K562 (cell line): ENCODE data around the gene IL1R1. TPM values are rescaled to one million over a fixed set of nuclear protein-coding genes. Genes with fewer than 3 reads are reported as not detected.

ENCODE experiments used
- ATAC-seq: fragments of 200-7000 bp; cut with Tn5 transposase; 3 replicates; pipeline ENCODE4 v1.9.1; 2020; ENCODE audit warnings: moderate library complexity
- BruUV-seq: library from RNA; stranded (reverse); fragments of 400-500 nt; replicated peaks from 2 replicates; lab custom pipeline; 2021; lab: Mats Ljungman, UMichigan
- CTCF ChIA-PET: fragments of 300-600 bp; formaldehyde crosslinking; extraction: SDS; loops from one replicate; lab custom pipeline; 2021; ENCODE audit warnings: low intra/inter-chr PET ratio; lab: Yijun Ruan, JAX
- POLR2A ChIA-PET: fragments of 300-600, 350-650 bp; sonication (Branson Sonifier 250); formaldehyde crosslinking; extraction: SDS; loops from one replicate; lab custom pipeline; 2021; ENCODE audit warnings: antibody characterized with exemption, inconsistent platforms; lab: Yijun Ruan, JAX
- DNase-seq, 4 experiments: peaks; one replicate each; pipeline versions ENCODE4 v3.0.0 to v3.0.0-alpha.2; 2011 to 2018; ENCODE audit warnings: low spot score in 3 of 4, mixed read lengths in 3 of 4; ENCODE audit errors: extremely low read depth in 1 of 4
- FAIRE-seq: peaks from 2 replicates; lab custom pipeline; 2011; peaks lifted over from hg19 to GRCh38; lab: Jason Lieb, UNC
- H2AFZ ChIP-seq: 2 replicates; pipeline ENCODE4 v1.6.0; 2011; ENCODE audit warnings: low read depth, low read length, control low read depth, inconsistent platforms
- H3K27ac ChIP-seq: fragments of 200-600 bp; 3 replicates; pipeline ENCODE4 v1.8.0; 2011; ENCODE audit warnings: low read depth, mild to moderate bottlenecking, control low read depth, inconsistent platforms, low read length, moderate library complexity, mixed read lengths; ENCODE audit errors: extremely low read depth
- H3K27me3 ChIP-seq, 2 experiments: fragments of 300-600 bp in 1 of 2; 2 replicates in 1 of 2; 3 replicates in 1 of 2; pipeline versions ENCODE4 v1.6.0 to v1.8.0; 2011; ENCODE audit warnings: inconsistent platforms in 2 of 2, low read length in 2 of 2, mild to moderate bottlenecking in 1 of 2, mixed read lengths in 1 of 2, moderate library complexity in 1 of 2; ENCODE audit not compliant: control insufficient read depth in 2 of 2, insufficient read depth in 2 of 2
- H3K36me3 ChIP-seq: fragments of 300-600 bp; 3 replicates; pipeline ENCODE4 v1.8.0; 2011; ENCODE audit warnings: mild to moderate bottlenecking, low read length, inconsistent platforms; ENCODE audit not compliant: control insufficient read depth, insufficient read depth
- H3K4me1 ChIP-seq, 2 experiments: fragments of 200-600 bp in 1 of 2; replicated peaks in 1 of 2; 2 replicates in 1 of 2; 3 replicates in 1 of 2; pipeline versions ENCODE4 v1.5.1 to v1.8.0; 2011; ENCODE audit warnings: inconsistent platforms in 2 of 2, low read length in 2 of 2, mild to moderate bottlenecking in 1 of 2, mixed read lengths in 1 of 2, moderate library complexity in 1 of 2; ENCODE audit not compliant: control insufficient read depth in 2 of 2, insufficient read depth in 2 of 2
- H3K4me2 ChIP-seq: 2 replicates; pipeline ENCODE4 v1.6.1; 2011; ENCODE audit warnings: low read length, control low read depth, inconsistent platforms, mixed read lengths; ENCODE audit not compliant: insufficient read depth
- H3K4me3 ChIP-seq: fragments of 200-600 bp; sonication (generic), shearing (Covaris generic); 2 replicates; pipeline ENCODE4 v1.5.1; 2016; ENCODE audit warnings: control low read depth, inconsistent platforms
- H3K79me2 ChIP-seq: fragments of 200-600 bp; 3 replicates; pipeline ENCODE4 v1.8.0; 2011; ENCODE audit warnings: low read length, inconsistent platforms; ENCODE audit not compliant: control insufficient read depth, insufficient read depth
- H3K9ac ChIP-seq, 2 experiments: 2 replicates each; pipeline versions ENCODE4 v1.6.0 to v1.6.1; 2011; ENCODE audit warnings: low read depth in 2 of 2, low read length in 2 of 2, control low read depth in 1 of 2, inconsistent platforms in 1 of 2, mild to moderate bottlenecking in 1 of 2, mixed read lengths in 1 of 2; ENCODE audit not compliant: insufficient read depth in 1 of 2
- H3K9me1 ChIP-seq: one replicate; pipeline ENCODE4 v1.6.0; 2011; ENCODE audit warnings: inconsistent platforms, mild to moderate bottlenecking, low read length, moderate library complexity; ENCODE audit not compliant: control insufficient read depth, insufficient read depth
- H3K9me3 ChIP-seq: replicated peaks from 2 replicates; pipeline ENCODE4 v1.5.1; 2011; ENCODE audit warnings: low read depth, low read length, inconsistent platforms; ENCODE audit not compliant: control insufficient read depth, insufficient read depth
- H4K20me1 ChIP-seq: replicated peaks from 2 replicates; pipeline ENCODE4 v1.6.1; 2011; ENCODE audit warnings: low read length, inconsistent platforms, mixed read lengths; ENCODE audit not compliant: control insufficient read depth, insufficient read depth
- ASH1L ChIP-seq: fragments of 450-650 bp; IDR thresholded peaks from 2 replicates; pipeline ENCODE4 v1.6.1; 2018; ENCODE audit warnings: borderline replicate concordance, mild to moderate bottlenecking, low read depth; ENCODE audit not compliant: partially characterized antibody
- ATF3 ChIP-seq, 2 experiments: fragments of 450-650 bp in 1 of 2; sonication (generic) in 1 of 2; formaldehyde crosslinking in 1 of 2; IDR thresholded peaks in 1 of 2; conservative IDR thresholded peaks in 1 of 2; 2 replicates each; pipeline versions ENCODE4 v1.6.1 to v1.8.1; 2016 to 2023; ENCODE audit warnings: mild to moderate bottlenecking in 2 of 2, moderate library complexity in 2 of 2, inconsistent platforms in 1 of 2, missing genetic modification reagents in 1 of 2
- BCLAF1 ChIP-seq, 2 experiments: fragments of 450-650 bp in 1 of 2; IDR thresholded peaks; 2 replicates each; pipeline ENCODE4 v1.6.1; 2011 to 2017; ENCODE audit warnings: low read depth in 2 of 2, antibody characterized with exemption in 1 of 2, borderline replicate concordance in 1 of 2, low read length in 1 of 2, mild to moderate bottlenecking in 1 of 2, mixed read lengths in 1 of 2; ENCODE audit not compliant: control insufficient read depth in 1 of 2
- ETV6 ChIP-seq, 3 experiments: fragments of 150-350 bp in 1 of 3; sonication (generic) in 1 of 3; formaldehyde crosslinking in 1 of 3; IDR thresholded peaks; 2 replicates each; pipeline versions ENCODE4 v1.6.1 to v1.8.0; 2014 to 2022; ENCODE audit warnings: borderline replicate concordance in 2 of 3, low read depth in 2 of 3, antibody characterized with exemption in 1 of 3, low read length in 1 of 3, mild to moderate bottlenecking in 1 of 3, missing genetic modification reagents in 1 of 3
- HDAC2 ChIP-seq: fragments of 450-650 bp; IDR thresholded peaks from 2 replicates; pipeline ENCODE4 v1.6.1; 2016; ENCODE audit warnings: mild to moderate bottlenecking
- HDAC3 ChIP-seq: fragments of 450-650 bp; IDR thresholded peaks from 2 replicates; pipeline ENCODE4 v1.6.1; 2018; ENCODE audit warnings: borderline replicate concordance, mild to moderate bottlenecking, moderate library complexity; ENCODE audit not compliant: partially characterized antibody
- HNRNPLL ChIP-seq: fragments of 200-400 bp; formaldehyde crosslinking; IDR thresholded peaks from 2 replicates; pipeline ENCODE4 v1.6.1; 2017; ENCODE audit warnings: low read length, low read depth, mild to moderate bottlenecking; ENCODE audit not compliant: poor library complexity, severe bottlenecking
- KLF6 ChIP-seq: fragments of 250-450 bp; sonication (Bioruptor Pico); IDR thresholded peaks from 2 replicates; pipeline ENCODE4 v1.4.0; 2020; ENCODE audit warnings: mild to moderate bottlenecking, moderate library complexity, borderline replicate concordance
- LEF1 ChIP-seq: fragments of 450-650 bp; IDR thresholded peaks from 2 replicates; pipeline ENCODE4 v1.6.1; 2016; ENCODE audit warnings: mild to moderate bottlenecking
- MBD2 ChIP-seq: sonication (generic); IDR thresholded peaks from 2 replicates; pipeline ENCODE4 v1.6.1; 2016; ENCODE audit warnings: low read depth, borderline replicate concordance
- SMAD1 ChIP-seq: fragments of 150-350 bp; IDR thresholded peaks from 2 replicates; pipeline ENCODE4 v1.6.1; 2014; ENCODE audit warnings: low read length, low read depth; ENCODE audit not compliant: partially characterized antibody
- SMARCE1 ChIP-seq: fragments of 450-650 bp; IDR thresholded peaks from 2 replicates; pipeline ENCODE4 v1.7.1; 2016; ENCODE audit warnings: mild to moderate bottlenecking
- SRSF9 ChIP-seq: fragments of 200-400 bp; formaldehyde crosslinking; IDR thresholded peaks from 2 replicates; pipeline ENCODE4 v1.6.1; 2017; ENCODE audit warnings: low read depth, low read length, borderline replicate concordance
- ZNF263 ChIP-seq: sonication (generic); formaldehyde crosslinking; IDR thresholded peaks from 2 replicates; pipeline ENCODE4 v1.8.0; 2022; ENCODE audit warnings: mild to moderate bottlenecking, missing genetic modification reagents, borderline replicate concordance
- WGBS: fragments of 100-300 bp; shearing (Covaris generic); methylation state at CpG from one replicate; pipeline ENCODE4 v1.1.6; 2016; ENCODE audit warnings: low coverage, mixed read lengths; ENCODE audit not compliant: insufficient coverage; ENCODE audit errors: missing lambda C conversion rate; 5-methylcytosine and 5-hydroxymethylcytosine counted together
- in situ Hi-C: fragments of 300-500 bp; cut with MboI; formaldehyde crosslinking; loops from 4 replicates; pipeline ENCODE4 v1.15.0; 2018; ENCODE audit warnings: inconsistent platforms, mixed read lengths
- intact Hi-C: fragments of 100-400 bp; cut with micrococcal nuclease; formaldehyde crosslinking; loops from 2 replicates; pipeline ENCODE4 v1.14.2; 2022
- polyA plus RNA-seq, 8 experiments: library from polyadenylated mRNA; depleted of rRNA in 4 of 8; stranded (reverse) in 5 of 8; unstranded in 3 of 8; fragments of >200 nt; fragmentation: Nextera tagmentation in 2 of 8; fragmentation: Illumina TruSeq in 1 of 8; extraction: Ambion mirVana in 2 of 8; extraction: Trizol in 1 of 8; gene quantifications; 2 replicates each; pipeline versions ENCODE4 v1.2.1 to v1.2.3, GENCODE V29; 2011 to 2014; ENCODE audit warnings: inconsistent platforms in 1 of 8, missing spikeins in 1 of 8
- total RNA-seq, 7 experiments: library from RNA; depleted of rRNA in 6 of 7; stranded (reverse); fragments of >200 nt in 6 of 7; fragmentation: Illumina TruSeq in 2 of 7; extraction: Trizol in 2 of 7; gene quantifications; 2 replicates each; pipeline versions ENCODE4 v1.2.1 to v1.2.3, GENCODE V29; 2011 to 2021; ENCODE audit warnings: low replicate concordance in 1 of 7
- TF ChIP-seq, protein P1 (sequence below): sonication (generic); IDR thresholded peaks from 2 replicates; pipeline ENCODE4 v1.6.1; 2016

The IL1R1 gene
- total and polyA plus RNA-seq, 9 of the 15 experiments (the other 6 are each of a cell fraction or from before 2014, with no cell fraction given): 0.81 to 3.9 (median 1.6) TPM

DNA sequence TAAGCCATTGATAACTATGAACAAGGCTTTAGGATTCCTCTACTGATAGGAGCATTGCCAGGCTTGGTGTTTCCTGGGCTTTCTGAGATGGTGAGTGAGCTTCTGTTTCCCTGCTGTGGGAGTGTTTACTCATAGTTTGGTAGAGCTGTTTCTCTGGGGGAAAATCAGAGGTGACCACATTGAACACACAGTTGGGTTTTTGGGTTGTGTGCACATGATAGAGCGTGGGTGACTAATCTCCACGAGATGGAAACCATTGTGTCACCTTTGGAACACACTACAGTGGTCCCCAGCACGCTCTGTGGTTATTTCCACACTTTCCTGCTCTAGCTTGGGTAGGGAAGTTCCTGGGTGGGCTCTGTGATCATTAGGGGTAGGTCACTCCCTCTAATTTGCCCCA is 5.4 kb downstream of the IL1R1 start (continued):
- TF ChIP-seq BCLAF1 (IDR thresholded peaks at IDR 0.05; ENCODE audit: borderline replicate concordance in 1 of 2, control insufficient read depth in 1 of 2, low read depth in 2 of 2, low read length in 1 of 2): no peak

GRCh38 chr2:102149243-102149642 is 6.7 kb downstream of the IL1R1 start:
- intact Hi-C loops (no loop called here), in situ Hi-C loops (no loop called here)
- no peaks in the 10 kb centered on the region for H3K4me1 ChIP-seq
- H3K4me3 ChIP-seq: no peak overlapping the region
- H3K27ac ChIP-seq: no peak overlapping the region
- peaks cover 3% of the 10 kb centered on the region for H3K9me3 ChIP-seq
- no peak overlapping the region for H3K4me2 ChIP-seq
- ChIA-PET CTCF (no interaction called here), POLR2A (interaction anchor here (1.0 kb wide), 2 partner anchors 8 to 10 kb away, joined by 3 read pairs; no protein-coding TSS in a partner anchor)
- no peak overlapping the region for H3K9ac ChIP-seq
- FAIRE-seq (no peak), DNase-seq (no peak), ATAC-seq (no peak)
- 7% methylated on average over 2 of the region's 2 CpGs for WGBS
- no peaks in the 10 kb centered on the region for H3K79me2 ChIP-seq
- H3K9me1 ChIP-seq: no peaks in the 10 kb centered on the region
- H3K27me3 ChIP-seq: no peaks in the 10 kb centered on the region
- no peaks in the 10 kb centered on the region for H4K20me1 ChIP-seq
- no TSS peak for BruUV-seq
- H3K36me3 ChIP-seq: no peaks in the 10 kb centered on the region; the same call in 2 of the 3 replicates
- no peak overlapping the region for H2AFZ ChIP-seq
- TF ChIP-seq SRSF9: no peak
- TF ChIP-seq, protein P1, sequence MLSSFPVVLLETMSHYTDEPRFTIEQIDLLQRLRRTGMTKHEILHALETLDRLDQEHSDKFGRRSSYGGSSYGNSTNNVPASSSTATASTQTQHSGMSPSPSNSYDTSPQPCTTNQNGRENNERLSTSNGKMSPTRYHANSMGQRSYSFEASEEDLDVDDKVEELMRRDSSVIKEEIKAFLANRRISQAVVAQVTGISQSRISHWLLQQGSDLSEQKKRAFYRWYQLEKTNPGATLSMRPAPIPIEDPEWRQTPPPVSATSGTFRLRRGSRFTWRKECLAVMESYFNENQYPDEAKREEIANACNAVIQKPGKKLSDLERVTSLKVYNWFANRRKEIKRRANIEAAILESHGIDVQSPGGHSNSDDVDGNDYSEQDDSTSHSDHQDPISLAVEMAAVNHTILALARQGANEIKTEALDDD: no peak
- TF ChIP-seq ATF3 (IDR thresholded peaks at IDR 0.05): no peak
- no peak for TF ChIP-seq ATF3 (CRISPR knock-in tag; conservative IDR thresholded peaks at IDR 0.05)
- TF ChIP-seq HNRNPLL: no peak
- TF ChIP-seq HDAC3: no peak
- TF ChIP-seq HDAC2: no peak
- TF ChIP-seq KLF6 (CRISPR knock-in tag): no peak
- no peak for TF ChIP-seq ASH1L
- TF ChIP-seq LEF1: no peak
- no peak for TF ChIP-seq MBD2
- TF ChIP-seq SMARCE1: no peak
- TF ChIP-seq SMAD1: no peak
- no peak for TF ChIP-seq ZNF263 (CRISPR knock-in tag)
- TF ChIP-seq ETV6 (IDR thresholded peaks at IDR 0.05; ENCODE audit: borderline replicate concordance in 1 of 2, low read depth in 2 of 2, low read length in 1 of 2): no peak
- TF ChIP-seq ETV6 (CRISPR knock-in tag; IDR thresholded peaks at IDR 0.05; ENCODE audit: borderline replicate concordance): no peak
